GM18868 (cell line): Measurements from ENCODE around the gene ADORA3.

Experiments
- ATAC-seq: cut with Tn5 transposase; IDR thresholded peaks from one replicate; pipeline ENCODE4 v1.9.1; 2021; ENCODE audit warnings: mild to moderate bottlenecking, moderate library complexity; ENCODE audit not compliant: unreplicated experiment

The ADORA3 gene

DNA sequence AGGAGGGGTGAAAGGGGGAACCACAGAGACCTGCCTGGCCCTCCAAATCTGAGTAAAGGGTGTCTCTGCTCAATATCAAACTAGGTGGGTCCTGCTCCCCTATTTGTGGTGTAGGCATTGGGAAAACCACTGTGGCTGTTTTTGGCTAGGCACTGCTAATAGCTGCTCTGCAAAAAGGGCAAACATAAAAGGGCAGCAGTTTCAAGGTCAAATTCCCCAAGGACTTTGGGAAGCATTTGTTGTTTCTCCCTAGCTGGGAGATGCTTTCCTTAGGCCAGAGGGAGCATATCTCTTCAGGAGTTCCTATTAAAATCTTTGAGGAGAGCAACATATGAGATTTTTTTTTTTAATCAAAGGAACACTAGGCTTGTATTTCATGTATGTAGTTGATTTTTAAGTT is 27.2 kb downstream of the ADORA3 start:
- ATAC-seq = no peak

DNA sequence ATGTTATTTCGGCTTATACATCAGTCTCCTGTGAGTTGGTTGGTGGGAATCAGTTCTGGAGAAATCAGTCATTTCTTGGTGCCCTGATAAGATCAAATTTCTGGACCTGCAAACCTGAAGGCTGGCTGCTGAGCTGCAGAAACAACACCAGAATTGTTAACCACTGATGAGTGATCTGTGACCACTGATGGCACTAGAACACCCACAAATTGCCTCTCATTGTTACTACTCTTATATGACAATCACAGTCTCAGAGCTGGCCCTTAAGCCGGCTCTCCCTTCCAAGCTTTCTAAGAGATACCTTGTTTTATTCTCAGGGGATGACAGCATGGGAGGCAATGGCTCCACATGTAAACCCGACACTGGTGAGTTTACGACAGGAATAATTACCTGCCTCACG is 27.7 kb downstream of the ADORA3 start:
- peak; percentile 49 for ATAC-seq

DNA sequence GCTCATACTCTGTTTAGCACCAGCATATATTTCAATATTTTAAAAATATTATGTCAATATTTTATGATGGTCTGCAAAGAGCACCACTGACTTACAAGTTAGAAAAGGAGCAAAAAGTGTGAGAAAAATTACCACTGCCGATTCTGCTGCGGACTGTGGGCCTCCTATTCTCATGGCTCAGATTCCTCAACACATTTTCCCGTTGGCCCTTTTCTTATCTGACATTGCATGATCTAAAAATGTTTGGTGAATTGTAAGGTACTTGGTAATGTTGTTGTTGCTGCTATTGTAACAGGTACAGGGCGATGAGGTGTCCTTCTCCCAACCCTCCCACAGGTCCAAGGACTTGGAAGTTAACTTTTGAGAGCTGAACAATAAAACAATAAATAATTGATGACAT is 28.9 kb downstream of the ADORA3 start:
- ATAC-seq = no peak

DNA sequence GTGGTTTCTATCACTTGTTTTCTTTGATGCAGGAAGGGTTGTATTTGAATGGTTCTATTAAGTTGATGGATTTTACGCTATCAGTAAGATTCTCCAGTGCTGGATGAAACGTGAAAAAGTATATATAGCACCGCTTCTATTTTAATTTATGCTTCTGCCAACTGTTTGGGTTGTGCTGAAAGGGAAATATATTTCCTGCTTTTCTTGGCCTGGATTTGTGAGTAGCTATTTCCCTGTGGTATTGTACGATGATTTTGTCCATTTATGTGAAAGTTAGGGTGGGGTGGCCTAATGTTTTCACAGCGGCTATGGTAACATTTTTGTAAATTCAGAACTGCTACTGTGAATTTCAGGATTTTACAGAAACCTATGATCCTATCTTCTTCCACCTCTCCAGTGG is 29.3 kb downstream of the ADORA3 start:
- ATAC-seq = no peak

DNA sequence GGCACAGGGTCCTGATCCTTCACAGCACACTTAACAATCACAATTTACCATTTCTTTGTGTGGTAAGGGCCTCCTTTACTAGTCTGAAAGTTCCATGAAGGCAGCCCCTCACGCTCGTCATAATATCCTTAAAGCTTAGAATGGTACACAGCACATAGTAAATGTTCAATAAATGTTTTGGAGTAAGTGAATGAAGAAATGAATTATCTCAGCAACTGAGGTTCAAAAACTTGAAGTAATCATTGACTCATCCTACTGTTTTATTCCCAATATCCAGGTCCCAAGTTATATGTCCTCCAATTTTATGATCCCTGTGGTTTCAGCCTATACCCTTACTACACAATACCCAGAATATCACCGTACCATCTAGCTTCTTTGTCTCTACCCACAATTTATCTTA is 31.9 kb downstream of the ADORA3 start:
- ATAC-seq = no peak

DNA sequence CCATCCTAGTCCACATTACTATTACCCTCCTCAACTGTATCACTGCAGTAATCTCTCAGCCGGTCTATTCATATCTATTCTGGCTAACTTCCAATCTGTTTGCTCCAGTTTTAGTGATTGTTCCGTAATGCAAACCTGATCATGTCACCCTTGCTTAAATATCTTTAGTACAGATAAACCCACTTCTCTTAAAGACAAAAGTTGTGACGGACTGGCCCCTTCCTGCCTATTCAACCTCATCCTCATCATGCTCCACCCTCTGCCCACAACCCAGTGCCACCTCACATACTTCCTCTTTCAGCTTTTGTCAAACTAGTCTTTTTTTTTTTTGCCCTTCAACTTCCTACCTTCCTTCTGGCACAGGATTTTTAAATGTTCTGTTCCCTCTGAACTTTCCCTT is 32.4 kb downstream of the ADORA3 start:
- ATAC-seq = peak; percentile 64

DNA sequence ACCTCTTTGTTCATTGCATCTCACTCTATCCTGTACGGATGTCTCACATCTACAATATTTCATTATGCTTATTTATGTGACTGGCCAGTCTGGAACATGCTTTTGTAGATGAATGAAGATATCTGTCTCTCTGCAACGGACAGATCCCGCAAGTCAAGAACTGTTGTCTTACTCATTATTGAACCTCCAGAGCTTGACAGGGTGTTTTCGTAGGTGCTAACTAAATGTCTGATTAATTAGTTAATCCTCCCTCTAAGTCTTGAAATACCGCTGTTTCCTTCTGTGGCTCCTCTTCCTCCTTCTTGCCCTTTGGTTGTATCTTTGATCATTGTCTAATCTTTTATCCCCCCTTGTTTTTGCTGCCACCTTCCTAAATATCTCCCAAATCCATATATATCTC is 32.8 kb downstream of the ADORA3 start:
- ATAC-seq = no peak

DNA sequence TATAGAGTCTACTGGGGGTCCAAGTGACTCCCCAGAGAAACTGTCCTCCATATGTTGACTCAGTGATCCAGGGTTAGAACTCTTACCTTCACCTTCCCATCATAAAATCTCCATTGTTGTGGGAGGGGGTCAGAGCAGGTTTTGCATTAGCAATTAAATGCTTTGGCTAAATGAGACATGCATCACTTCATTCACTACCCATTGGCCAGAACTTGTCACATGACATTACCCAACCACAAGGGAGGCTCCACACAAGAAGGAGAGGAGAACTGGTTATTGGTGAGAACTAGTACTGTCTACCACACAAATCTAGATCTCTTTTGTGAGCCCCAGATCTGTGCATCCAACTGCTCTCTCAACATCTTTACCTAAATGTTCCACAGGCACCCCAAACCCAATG is 33.9 kb downstream of the ADORA3 start:
- no peak for ATAC-seq

DNA sequence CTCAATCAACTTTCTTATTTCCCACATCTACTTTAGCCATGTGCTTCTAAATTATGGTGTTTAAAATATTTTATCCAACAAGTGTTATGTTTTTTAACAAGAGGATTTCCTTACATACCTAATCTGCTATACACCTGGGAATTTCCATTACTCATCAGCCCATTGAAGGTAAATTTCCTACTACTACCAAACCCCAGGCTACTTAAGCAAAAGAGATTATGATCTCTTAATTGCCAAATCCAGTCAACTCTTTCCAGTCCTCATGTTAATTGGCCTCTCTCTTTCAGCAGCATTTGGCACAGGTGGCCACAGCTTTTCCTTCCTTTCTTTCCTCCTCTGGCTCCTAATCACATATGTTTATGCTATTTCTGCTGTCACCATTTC is 34.7 kb downstream of the ADORA3 start:
- no peak for ATAC-seq

DNA sequence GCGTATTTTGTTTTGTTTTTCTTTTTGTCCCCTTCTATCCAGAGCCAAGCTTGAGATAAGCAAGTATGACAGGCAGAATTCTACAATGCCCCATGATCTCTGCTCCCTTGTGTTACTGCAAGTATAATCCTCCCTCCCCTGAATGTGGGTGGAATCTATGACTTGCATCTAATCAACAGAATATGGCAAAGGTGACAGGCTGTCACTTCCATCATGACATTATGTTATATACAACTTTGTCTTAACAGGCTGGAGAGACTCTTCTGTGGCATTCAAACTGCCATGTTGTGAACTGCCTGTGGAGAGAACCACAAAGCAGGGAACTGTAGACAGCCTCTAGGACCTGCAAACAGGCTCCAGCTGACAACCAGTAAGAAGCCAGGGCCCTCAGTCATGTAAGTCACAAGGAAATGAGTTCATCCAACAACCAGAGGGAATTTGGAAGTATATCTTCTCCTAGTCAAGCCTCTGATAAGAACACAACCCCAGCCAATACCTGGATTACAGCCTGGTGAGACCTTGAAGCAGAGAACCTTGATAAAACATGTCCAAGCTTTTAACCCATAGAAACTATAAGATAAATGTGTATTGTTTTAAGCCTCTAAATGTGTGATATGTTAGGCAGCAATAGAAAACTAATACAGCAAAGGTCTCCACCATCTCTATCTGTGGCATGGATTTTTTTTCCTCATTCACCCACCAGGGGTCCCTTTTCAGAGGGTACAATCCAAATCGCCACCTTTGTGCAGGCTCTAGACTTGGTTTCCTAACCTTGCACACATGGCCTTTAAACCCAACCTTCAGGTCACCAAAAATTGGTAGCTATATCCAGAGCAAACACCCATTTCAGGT is 35.3 kb downstream of the ADORA3 start:
- no peak for ATAC-seq

DNA sequence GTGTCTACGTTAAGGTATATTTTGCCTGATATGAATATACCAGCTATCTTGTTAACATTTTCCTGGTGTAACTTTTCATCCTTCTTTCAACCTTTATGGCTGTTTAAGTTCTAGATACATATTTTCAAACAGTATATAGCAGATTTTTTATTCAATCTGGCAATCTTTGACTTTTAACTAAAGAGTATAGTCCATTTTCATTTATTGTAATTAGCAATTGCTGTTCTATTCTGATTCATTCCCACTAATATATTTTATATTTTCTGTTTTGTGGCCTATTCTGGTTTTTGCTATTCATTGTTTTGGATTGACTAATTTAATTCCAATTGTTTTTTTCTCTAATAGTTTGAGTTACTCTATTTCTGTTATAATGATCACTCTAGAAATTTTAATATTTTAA is 37.0 kb downstream of the ADORA3 start:
- no peak for ATAC-seq

DNA sequence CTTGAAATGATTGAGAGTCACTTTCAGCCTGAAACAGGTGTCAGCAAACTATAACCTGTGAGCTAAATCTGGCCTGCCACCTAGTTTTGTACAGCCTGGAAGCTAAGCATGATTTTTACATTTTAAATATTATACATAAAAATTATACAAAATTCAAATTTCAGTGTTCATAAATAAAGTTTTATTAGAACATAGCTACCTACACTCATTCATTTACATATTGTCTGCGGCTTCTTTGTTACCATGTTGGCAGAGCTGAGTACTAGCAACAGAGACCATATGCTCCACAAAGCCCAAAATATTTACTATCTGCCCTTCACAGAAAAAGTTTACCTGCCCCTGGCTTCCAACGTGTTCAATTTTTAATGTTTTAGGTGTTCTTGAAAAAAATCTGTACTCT is 37.7 kb downstream of the ADORA3 start:
- no peak for ATAC-seq

DNA sequence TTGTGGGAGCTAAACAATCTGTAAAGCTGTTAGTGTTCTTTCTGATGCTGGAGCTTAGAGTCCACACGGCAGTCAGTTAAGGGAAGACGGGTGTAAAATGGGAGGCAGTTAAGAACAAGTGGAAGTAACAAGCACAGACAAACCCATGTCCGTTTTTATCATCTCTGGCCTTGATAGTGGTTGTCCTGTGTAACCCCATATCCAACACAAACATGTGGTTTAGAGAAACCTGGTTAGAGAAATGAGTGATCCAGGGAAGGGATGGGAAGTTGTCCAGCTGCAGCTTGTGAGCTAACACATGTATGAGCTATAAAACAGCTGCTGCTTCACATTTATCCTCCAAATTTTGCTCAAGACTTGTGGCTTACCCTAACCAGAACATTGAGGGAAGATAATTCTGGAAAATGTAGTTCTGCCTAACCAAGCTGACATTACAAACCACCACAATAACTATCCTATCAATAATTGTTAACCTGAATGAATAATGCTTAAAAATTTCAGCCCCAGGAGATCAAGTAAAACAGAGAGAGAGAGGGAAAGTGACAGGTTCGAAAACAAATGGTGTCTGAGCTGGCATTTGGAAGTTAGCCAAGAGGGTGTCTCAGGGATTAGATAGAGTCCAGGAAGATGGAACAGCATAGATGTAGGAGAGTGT is 40.3 kb downstream of the ADORA3 start:
- no peak for ATAC-seq

DNA sequence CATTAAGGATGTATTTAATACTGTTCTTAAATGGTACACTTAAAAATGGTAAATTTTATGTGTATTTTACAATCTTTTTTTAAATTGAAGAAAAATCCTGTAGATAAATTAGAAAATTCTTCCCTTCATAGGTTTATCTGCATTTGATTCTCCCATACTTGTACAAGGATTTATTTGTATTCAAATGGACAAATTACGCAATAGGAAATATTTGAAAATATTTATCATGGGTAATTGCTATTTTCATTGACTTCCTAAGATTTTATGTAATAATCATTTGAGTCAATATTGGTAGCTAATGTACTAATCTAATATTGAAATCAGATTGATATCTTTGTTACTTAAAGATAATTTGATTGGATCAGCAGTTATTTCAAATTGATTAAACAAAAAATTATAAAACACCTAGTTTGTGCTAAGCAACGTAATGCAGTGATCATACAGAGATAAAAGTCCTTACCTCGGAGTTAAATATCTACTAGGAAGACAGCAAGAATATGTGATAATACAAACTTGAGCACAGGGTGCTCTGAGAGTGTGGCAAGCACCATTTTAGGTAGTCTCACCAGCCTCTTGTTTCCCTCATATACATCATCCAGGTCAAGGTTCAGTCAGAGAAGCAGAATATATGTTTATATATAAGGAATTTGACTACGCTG is 40.9 kb downstream of the ADORA3 start:
- ATAC-seq = no peak

DNA sequence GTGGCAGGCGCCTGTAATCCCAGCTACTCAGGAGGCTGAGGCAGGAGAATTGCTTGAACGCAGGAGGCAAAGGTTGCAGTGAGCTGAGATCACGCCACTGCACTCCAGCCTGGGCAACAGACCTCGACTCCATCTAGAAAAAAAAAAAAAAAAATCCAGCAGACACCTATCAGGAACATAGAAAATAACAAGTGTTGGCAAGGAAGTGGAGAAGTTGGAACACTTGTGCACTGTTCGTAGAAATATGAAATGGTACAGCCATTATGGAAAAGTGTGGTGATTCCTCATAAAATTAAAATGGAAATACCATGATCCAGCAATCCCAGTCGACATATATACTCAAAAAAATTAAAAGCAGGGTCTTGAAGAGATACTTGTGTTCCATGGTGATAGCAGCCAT is 41.7 kb downstream of the ADORA3 start:
- no peak for ATAC-seq

DNA sequence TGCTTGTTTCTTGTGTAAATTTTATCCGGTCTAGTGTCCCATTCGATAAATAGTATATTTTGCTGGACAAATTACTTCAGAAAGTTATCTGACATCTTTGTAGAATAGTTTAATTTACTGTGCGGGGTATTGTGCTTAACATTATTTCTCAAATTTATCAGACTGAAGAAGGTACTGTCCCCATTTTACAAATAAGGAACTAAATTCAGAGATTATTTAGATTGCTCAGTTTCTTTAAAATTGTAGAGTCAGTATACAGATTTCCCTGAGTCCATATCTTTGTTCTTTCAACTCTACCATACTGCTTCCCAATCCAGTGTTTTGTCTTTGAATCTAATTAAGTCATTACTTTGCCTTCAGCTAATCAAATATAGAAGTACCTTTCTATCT is 47.8 kb downstream of the ADORA3 start:
- no peak for ATAC-seq

DNA sequence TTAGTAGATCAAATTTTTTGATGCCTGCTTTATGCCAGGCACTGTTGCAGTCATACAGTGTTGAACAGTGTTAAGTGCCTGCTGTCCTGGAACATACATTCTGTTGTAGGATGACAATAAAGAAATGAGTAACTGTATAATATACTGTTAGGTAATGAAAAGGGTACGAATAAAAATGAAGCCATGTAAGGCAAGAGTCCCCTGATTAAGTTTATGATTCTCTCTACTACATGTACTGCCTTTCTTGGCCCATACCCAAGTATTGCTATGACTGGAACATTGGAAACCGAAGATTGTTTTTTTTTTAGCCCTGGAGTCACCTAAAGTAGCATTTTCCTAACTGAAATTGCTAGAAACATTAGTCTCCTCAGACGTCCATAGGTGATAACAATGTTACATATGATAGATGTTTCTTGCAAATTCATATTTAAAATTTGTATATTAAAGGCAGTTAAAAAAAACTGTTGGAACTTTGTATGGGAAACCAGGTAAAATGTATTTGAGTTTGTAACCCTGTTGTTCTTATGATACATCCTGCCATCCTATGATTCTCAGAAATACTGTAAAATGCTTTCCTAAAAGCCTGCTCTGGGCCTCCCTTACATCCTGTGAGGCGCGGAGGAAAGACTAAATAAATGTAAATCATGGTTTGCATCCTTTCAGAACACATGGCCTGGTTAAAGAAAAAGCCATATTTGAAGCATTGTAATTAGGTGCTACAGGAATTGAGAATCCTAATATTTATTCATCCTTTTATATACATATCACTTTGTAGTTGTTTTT is 48.4 kb downstream of the ADORA3 start:
- ATAC-seq = peak; percentile 68

DNA sequence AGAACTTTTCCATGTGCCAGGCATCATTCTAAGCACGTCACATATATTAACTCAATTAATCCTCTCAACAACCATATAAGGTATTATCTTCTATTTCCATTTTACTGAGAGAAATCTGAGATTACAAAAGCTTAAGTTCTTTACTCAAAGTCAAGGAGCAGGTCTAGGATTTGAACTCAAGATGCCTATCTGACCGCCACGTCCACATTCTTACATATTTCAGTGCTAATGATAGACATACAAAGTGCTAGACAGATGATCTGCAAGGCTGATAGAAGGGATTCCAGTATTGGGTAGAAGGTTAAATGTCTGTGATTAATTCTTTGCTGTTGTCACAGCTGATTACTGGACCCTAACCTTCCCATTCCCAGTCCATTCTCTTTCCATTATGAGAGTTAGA is 49.7 kb downstream of the ADORA3 start:
- ATAC-seq = no peak

DNA sequence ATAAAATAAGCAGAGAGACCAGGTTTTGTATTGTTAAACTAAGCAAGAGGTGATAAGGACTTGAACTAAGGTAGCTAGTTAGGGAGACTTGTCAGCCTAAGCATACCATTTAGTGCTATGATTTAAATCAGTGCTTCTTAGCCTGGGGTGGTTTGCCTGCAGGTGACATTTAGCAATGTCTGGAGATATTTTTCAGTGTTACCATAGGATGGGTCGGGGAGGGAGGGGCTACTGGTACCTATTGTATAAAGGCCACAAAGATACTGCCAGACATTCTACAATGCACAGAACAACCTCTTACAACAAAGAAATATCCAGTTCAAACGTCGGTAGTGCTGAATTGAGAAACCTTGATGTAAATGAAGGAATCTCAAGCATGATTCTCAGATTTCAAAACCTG is 50.9 kb downstream of the ADORA3 start:
- ATAC-seq = no peak

DNA sequence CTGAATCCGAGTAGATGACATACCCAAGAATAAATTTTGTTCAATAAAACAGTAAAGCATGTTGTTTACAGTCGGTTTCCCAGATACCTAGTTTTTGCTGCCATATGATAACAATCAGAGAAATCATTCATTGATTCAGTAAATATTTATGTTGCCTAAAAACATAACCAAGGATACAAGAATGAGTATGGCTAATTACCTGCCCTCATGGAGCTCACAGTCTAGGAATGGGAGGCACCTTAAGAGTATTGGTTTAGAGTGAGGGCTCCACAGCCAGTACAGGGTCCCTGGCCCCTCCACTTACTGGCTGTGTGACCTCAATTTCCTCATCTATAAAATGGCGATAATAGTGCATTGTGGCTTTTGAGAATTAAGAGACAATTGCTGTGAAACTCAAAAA is 53.2 kb downstream of the ADORA3 start:
- ATAC-seq = no peak

DNA sequence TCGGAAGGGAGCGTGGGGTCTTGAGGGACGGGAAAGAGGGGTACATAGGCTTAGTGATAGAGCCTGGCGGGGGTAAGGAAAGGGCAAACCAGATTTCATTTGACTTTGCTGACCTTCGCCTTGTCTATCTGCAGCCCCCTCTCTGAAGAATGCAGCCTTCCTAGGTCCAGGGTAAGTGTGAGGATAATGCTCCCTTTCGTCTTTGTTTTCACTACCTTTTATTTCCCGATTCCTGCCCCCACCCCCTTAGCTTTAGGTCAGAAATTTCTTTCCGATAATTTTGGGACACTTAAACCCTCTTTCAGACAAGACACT is 53.8 kb downstream of the ADORA3 start:
- no peak for ATAC-seq
